Measurements from ENCODE around the gene KCTD16. TPM values are rescaled to one million over a fixed set of nuclear protein-coding genes. Genes with fewer than 3 reads are reported as not detected.

KCTD16 gene
- total RNA-seq, 4 donors from 2014 or later = 0.03 TPM; not detected in 3

DNA sequence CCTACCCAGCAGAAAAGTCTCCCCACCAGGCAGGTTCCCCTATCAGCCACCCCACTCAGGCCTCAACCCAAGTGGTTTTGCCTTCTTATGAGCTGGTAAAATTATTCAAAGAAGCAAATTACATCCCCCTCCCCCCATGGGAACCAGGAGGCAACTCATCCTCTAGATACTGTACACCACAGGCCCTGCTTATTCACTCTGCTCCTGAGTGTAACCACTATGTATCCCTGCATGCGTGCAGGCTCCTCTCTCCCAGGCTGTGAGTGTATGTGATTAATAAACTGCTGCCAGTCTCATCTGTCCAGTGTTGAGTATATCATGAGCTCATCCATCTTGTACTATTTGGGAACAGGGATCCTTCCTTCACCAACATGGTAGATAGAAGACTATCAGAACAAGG is 8.6 kb downstream of the KCTD16 start:
- DNase-seq (ENCODE audit: low spot score in 2 of 2) = no peak
- Histone ChIP-seq H3K36me3 (no peaks in the 10 kb centered on the region), H3K4me1 (no peaks in the 10 kb centered on the region), H3K4me3 (no peak overlapping the region), H3K9me3 (no peaks in the 10 kb centered on the region), H3K27me3 (no peaks in the 10 kb centered on the region), H3K27ac (no peak overlapping the region)
- WGBS = 100% methylated on average over 1 of the region's 1 CpG
- TF ChIP-seq EP300 (IDR thresholded peaks at IDR 0.05) = no peak
- TF ChIP-seq POLR2A (IDR thresholded peaks at IDR 0.05) = no peak
- TF ChIP-seq, protein P1, sequence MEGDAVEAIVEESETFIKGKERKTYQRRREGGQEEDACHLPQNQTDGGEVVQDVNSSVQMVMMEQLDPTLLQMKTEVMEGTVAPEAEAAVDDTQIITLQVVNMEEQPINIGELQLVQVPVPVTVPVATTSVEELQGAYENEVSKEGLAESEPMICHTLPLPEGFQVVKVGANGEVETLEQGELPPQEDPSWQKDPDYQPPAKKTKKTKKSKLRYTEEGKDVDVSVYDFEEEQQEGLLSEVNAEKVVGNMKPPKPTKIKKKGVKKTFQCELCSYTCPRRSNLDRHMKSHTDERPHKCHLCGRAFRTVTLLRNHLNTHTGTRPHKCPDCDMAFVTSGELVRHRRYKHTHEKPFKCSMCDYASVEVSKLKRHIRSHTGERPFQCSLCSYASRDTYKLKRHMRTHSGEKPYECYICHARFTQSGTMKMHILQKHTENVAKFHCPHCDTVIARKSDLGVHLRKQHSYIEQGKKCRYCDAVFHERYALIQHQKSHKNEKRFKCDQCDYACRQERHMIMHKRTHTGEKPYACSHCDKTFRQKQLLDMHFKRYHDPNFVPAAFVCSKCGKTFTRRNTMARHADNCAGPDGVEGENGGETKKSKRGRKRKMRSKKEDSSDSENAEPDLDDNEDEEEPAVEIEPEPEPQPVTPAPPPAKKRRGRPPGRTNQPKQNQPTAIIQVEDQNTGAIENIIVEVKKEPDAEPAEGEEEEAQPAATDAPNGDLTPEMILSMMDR (IDR thresholded peaks at IDR 0.05) = no peak
- TF ChIP-seq POLR2AphosphoS5 (IDR thresholded peaks at IDR 0.05) = no peak

DNA sequence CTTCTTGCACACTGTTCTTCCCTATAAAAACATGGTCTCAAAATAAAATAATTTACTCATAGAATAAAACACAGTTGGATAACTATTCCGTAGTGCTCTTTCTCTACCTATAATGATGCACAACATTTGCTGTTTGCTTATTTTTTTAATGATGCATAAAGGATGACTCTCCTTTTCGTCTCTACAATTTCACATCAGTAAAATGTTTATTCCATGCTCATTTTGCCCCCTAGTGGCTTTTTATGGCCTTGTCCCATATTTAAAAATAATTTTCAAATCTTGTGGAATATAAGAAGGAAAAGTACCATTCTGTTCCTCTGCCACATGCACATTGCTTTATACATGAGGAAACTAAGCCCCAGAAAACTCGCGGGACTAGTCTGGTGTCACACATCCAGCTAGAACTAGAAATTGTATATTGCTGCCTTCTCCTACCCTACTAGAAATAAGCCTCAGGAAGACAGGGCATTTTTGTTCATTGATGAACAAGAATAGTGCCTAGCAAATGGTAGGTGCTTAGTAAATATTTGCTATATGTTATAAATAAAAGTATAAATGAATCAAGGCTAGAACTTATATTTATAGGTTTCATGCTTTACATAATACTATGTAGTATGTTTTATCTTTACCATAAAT is 12.7 kb downstream of the KCTD16 start:
- no peak overlapping the region for H3K27ac ChIP-seq

DNA sequence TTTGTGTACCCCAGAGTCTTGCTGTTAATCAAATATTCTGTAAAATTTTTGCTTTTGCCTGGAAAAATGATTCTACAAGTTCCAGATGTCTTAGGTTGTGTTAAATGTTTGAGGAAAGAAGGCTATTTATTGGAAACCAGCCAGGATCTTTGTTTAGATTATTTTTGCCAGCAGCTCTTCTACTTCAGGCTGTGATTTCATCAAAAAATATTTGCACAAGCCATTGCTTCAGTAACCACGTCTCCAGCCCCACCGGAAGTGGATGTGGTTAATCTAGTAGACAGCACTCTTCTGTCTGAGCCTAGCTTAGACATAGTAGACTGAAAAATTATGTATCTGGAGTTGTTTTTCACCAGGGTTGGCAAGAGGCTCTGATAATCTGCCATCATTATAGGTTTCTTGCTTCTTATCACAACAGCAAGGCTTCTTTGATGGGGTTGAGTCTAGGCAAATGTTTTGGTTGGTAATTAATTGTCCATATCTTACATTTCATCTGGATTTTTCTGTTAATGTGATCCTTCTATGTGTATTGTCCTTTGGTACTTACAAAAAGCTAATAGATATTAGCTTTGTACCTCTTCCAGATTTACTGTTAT is 17.1 kb downstream of the KCTD16 start:
- no peak for DNase-seq (ENCODE audit: low spot score in 2 of 2)
- Histone ChIP-seq H3K4me3 (no peak overlapping the region), H3K27ac (no peak overlapping the region), H3K36me3 (no peaks in the 10 kb centered on the region), H3K27me3 (peaks cover 2% of the 10 kb centered on the region), H3K4me1 (peaks cover 6% of the 10 kb centered on the region), H3K9me3 (no peaks in the 10 kb centered on the region)
- WGBS = 17% methylated on average over 2 of the region's 2 CpGs
- TF ChIP-seq, protein P1 (IDR thresholded peaks at IDR 0.05) = no peak
- no peak for TF ChIP-seq POLR2AphosphoS5 (IDR thresholded peaks at IDR 0.05)
- TF ChIP-seq EP300 (IDR thresholded peaks at IDR 0.05) = no peak
- no peak for TF ChIP-seq POLR2A (IDR thresholded peaks at IDR 0.05)

More for the DNA sequence above, 12.7 kb downstream of the KCTD16 start:
- H3K27me3 ChIP-seq = no peaks in the 10 kb centered on the region
- H3K9me3 ChIP-seq = no peaks in the 10 kb centered on the region
- H3K4me3 ChIP-seq = no peak overlapping the region
- no peak for DNase-seq (ENCODE audit: low spot score in 2 of 2)
- peaks cover 6% of the 10 kb centered on the region for H3K4me1 ChIP-seq
- 12% methylated on average over 4 of the region's 4 CpGs for WGBS
- H3K36me3 ChIP-seq = no peaks in the 10 kb centered on the region
- TF ChIP-seq, protein P1 (IDR thresholded peaks at IDR 0.05) = peak in 1 of 2 donors; percentile 64
- TF ChIP-seq POLR2AphosphoS5 (IDR thresholded peaks at IDR 0.05) = no peak

DNA sequence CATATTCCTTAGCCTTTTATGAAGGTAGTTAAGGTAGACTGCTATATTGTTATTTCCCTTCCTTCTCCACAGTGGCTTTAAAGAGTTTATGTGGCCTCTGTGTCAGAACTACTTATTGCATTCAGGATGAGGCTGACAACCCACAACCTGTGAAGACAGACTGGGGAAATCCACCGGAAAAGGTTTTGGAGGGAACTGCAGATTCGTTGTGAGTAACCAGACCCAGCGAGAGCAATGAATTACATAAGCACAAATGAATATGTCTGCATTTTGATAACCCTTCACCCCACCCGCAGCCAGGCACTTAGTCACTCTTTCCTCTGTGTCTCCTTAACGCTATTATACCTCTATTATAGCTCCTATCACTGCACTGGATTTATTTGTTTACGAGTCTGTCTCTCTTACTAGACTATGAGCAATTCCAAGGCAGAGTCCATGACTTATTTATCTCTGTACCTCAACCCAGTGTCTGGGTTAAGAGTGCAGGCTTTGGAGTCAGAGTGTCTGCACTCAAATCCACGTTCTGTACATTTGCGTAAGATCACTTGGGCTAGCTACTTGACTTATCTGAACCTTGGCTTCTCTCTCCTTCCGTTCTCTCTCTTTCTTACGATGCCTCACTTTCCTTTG is 19.2 kb downstream of the KCTD16 start:
- H3K27ac ChIP-seq = no peak overlapping the region
- no peaks in the 10 kb centered on the region for H3K9me3 ChIP-seq
- H3K4me3 ChIP-seq = no peak overlapping the region
- no peak for DNase-seq (ENCODE audit: low spot score in 2 of 2)
- H3K4me1 ChIP-seq = peaks cover 6% of the 10 kb centered on the region
- WGBS = 64% methylated on average over 10 of the region's 10 CpGs
- peaks cover 13% of the 10 kb centered on the region for H3K27me3 ChIP-seq
- no peak for TF ChIP-seq POLR2AphosphoS5 (IDR thresholded peaks at IDR 0.05)
- TF ChIP-seq EP300 (IDR thresholded peaks at IDR 0.05) = no peak
- TF ChIP-seq POLR2A (IDR thresholded peaks at IDR 0.05) = no peak
- TF ChIP-seq, protein P1 (IDR thresholded peaks at IDR 0.05) = no peak
- no peaks in the 10 kb centered on the region for H3K36me3 ChIP-seq

DNA sequence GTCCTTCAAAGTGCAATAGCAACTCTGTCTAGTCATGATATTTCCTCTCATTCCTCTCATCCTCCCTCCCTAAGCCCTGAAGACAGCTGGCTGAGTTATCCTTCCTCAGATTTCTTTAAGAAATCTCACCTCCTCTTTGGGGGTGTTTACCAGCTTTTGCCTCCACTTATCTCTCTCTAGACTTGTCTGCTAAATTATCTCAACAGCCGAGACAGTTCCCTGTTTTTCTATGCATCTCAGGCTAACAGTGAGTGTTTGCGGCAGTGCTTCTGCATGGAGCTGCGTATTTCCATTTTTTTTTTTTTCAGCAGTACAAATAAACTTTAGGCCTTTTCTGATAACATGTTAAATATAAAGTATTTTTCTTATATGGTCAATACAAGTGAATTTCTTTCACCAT is 20.9 kb downstream of the KCTD16 start:
- 89% methylated on average over 3 of the region's 3 CpGs for WGBS
- Histone ChIP-seq H3K27me3 (peaks cover 20% of the 10 kb centered on the region), H3K4me3 (no peak overlapping the region), H3K36me3 (no peaks in the 10 kb centered on the region), H3K27ac (no peak overlapping the region), H3K9me3 (no peaks in the 10 kb centered on the region), H3K4me1 (peaks cover 6% of the 10 kb centered on the region)
- no peak for TF ChIP-seq POLR2A (IDR thresholded peaks at IDR 0.05)
- no peak for TF ChIP-seq POLR2AphosphoS5 (IDR thresholded peaks at IDR 0.05)
- no peak for TF ChIP-seq EP300 (IDR thresholded peaks at IDR 0.05)
- TF ChIP-seq, protein P1 (IDR thresholded peaks at IDR 0.05) = no peak
- no peak for DNase-seq (ENCODE audit: low spot score in 2 of 2)

All from suprapubic skin (tissue), 4 donors.